IMR-90 (cell line): ENCODE results near the gene EIF4G2. TPM values are rescaled to one million over a fixed set of nuclear protein-coding genes. Genes with fewer than 3 reads are reported as not detected.

Experiments used
- ATAC-seq: fragments of 200-7000 bp; cut with Tn5 transposase; 2 replicates; pipeline ENCODE4 v1.9.1; 2020; ENCODE audit warnings: low read depth, mild to moderate bottlenecking, moderate library complexity
- BruUV-seq: library from RNA; stranded (reverse); fragments of 400-500 nt; replicated peaks from 2 replicates; lab custom pipeline; 2021; lab: Mats Ljungman, UMichigan
- CTCF ChIA-PET: fragments of 300-600 bp; formaldehyde crosslinking; extraction: SDS; loops from one replicate; lab custom pipeline; 2021; ENCODE audit warnings: antibody characterized with exemption; lab: Yijun Ruan, JAX
- POLR2A ChIA-PET: fragments of 300-600 bp; sonication (Branson Sonifier 250); formaldehyde crosslinking; loops from one replicate; lab custom pipeline; 2022; ENCODE audit warnings: antibody characterized with exemption; ENCODE audit not compliant: unreplicated experiment; lab: Charles Lee
- DNase-seq: peaks from one replicate; pipeline ENCODE4 v3.0.0; 2013
- H2AFZ ChIP-seq: replicated peaks from 2 replicates; pipeline ENCODE3; 2013; ENCODE audit warnings: low read length, mild to moderate bottlenecking; ENCODE audit not compliant: poor library complexity
- H2AK5ac ChIP-seq: 2 replicates; pipeline ENCODE4 v1.6.1; 2013; ENCODE audit warnings: low read depth, low read length, inconsistent platforms
- H2AK9ac ChIP-seq: replicated peaks from 2 replicates; pipeline ENCODE3; 2013; ENCODE audit warnings: mild to moderate bottlenecking, low read depth, low read length, moderate library complexity; ENCODE audit not compliant: poor library complexity
- H2BK120ac ChIP-seq: 2 replicates; pipeline ENCODE4 v1.6.1; 2013; ENCODE audit warnings: low read depth, low read length, inconsistent platforms
- H2BK15ac ChIP-seq: 3 replicates; pipeline ENCODE4 v1.6.1; 2013; ENCODE audit warnings: low read depth, low read length, inconsistent platforms
- H2BK20ac ChIP-seq: 2 replicates; pipeline ENCODE4 v1.6.1; 2013; ENCODE audit warnings: low read depth, mild to moderate bottlenecking, inconsistent platforms, low read length, moderate library complexity
- H2BK5ac ChIP-seq: 2 replicates; pipeline ENCODE4 v1.6.1; 2013; ENCODE audit warnings: mild to moderate bottlenecking, low read depth, low read length, inconsistent platforms; ENCODE audit not compliant: poor library complexity, severe bottlenecking
- H3K14ac ChIP-seq: replicated peaks from 2 replicates; pipeline ENCODE4 v1.6.1; 2013; ENCODE audit warnings: low read depth, low read length, inconsistent platforms
- H3K18ac ChIP-seq: 2 replicates; pipeline ENCODE4 v1.6.1; 2013; ENCODE audit warnings: low read depth, low read length, control low read depth
- H3K23ac ChIP-seq: 2 replicates; pipeline ENCODE4 v1.6.1; 2013; ENCODE audit warnings: low read depth, low read length, inconsistent platforms
- H3K27ac ChIP-seq: 2 replicates; pipeline ENCODE4 v1.5.1; 2013; ENCODE audit warnings: mild to moderate bottlenecking, control low read depth, low read length; ENCODE audit not compliant: insufficient read depth
- H3K27me3 ChIP-seq: 2 replicates; pipeline ENCODE4 v1.6.1; 2013; ENCODE audit warnings: low read length; ENCODE audit not compliant: control insufficient read depth, insufficient read depth
- H3K36me3 ChIP-seq: 2 replicates; pipeline ENCODE4 v1.6.1; 2013; ENCODE audit warnings: low read length, mixed read lengths; ENCODE audit not compliant: control insufficient read depth, insufficient read depth
- H3K4ac ChIP-seq: 2 replicates; pipeline ENCODE4 v1.6.1; 2013; ENCODE audit warnings: low read depth, low read length, inconsistent platforms
- H3K4me1 ChIP-seq: 2 replicates; pipeline ENCODE4 v1.6.1; 2013; ENCODE audit warnings: low read length, mixed read lengths; ENCODE audit not compliant: control insufficient read depth, insufficient read depth
- H3K4me2 ChIP-seq: 2 replicates; pipeline ENCODE4 v1.6.1; 2013; ENCODE audit warnings: low read depth, mild to moderate bottlenecking, control low read depth, low read length, moderate library complexity
- H3K4me3 ChIP-seq: 2 replicates; pipeline ENCODE4 v1.5.1; 2013; ENCODE audit warnings: low read depth, mild to moderate bottlenecking, control low read depth, low read length, moderate library complexity; ENCODE audit not compliant: insufficient read depth
- H3K56ac ChIP-seq: 2 replicates; pipeline ENCODE4 v1.6.1; 2013; ENCODE audit warnings: low read length, inconsistent platforms; ENCODE audit not compliant: insufficient read depth; ENCODE audit errors: extremely low read depth
- H3K79me1 ChIP-seq, 2 experiments: 2 replicates each; pipeline ENCODE4 v1.6.1; 2013; ENCODE audit warnings: low read length in 2 of 2, inconsistent platforms in 1 of 2, low read depth in 1 of 2
- H3K9ac ChIP-seq: 2 replicates; pipeline ENCODE4 v1.6.1; 2013; ENCODE audit warnings: low read depth, low read length, control low read depth
- H3K9me1 ChIP-seq: 2 replicates; pipeline ENCODE4 v1.6.1; 2013; ENCODE audit warnings: low read length, inconsistent platforms; ENCODE audit not compliant: insufficient read depth
- H3K9me3 ChIP-seq: 2 replicates; pipeline ENCODE4 v1.6.1; 2013; ENCODE audit warnings: low read length; ENCODE audit not compliant: control insufficient read depth, insufficient read depth
- H4K20me1 ChIP-seq: 2 replicates; pipeline ENCODE4 v1.6.1; 2013; ENCODE audit warnings: low read length, inconsistent platforms; ENCODE audit not compliant: insufficient read depth
- H4K5ac ChIP-seq: 2 replicates; pipeline ENCODE4 v1.6.1; 2013; ENCODE audit warnings: mild to moderate bottlenecking, low read depth, low read length, control low read depth
- H4K8ac ChIP-seq, 2 experiments: 2 replicates each; pipeline ENCODE4 v1.6.1; 2013; ENCODE audit warnings: low read depth in 2 of 2, low read length in 2 of 2, control low read depth in 1 of 2, inconsistent platforms in 1 of 2
- H4K91ac ChIP-seq: 2 replicates; pipeline ENCODE4 v1.6.1; 2013; ENCODE audit warnings: low read depth, low read length, inconsistent platforms; ENCODE audit not compliant: insufficient read depth
- BHLHE40 ChIP-seq: fragments of 150-350 bp; IDR thresholded peaks from 2 replicates; pipeline ENCODE4 v1.6.1; 2016; ENCODE audit warnings: mild to moderate bottlenecking, low read depth, low read length
- CEBPB ChIP-seq: IDR thresholded peaks from 2 replicates; pipeline ENCODE4 v1.6.1; 2012; ENCODE audit warnings: low read depth, low read length, improper control_type of control experiment
- CHD1 ChIP-seq: IDR thresholded peaks from 2 replicates; pipeline ENCODE4 v1.6.1; 2012; ENCODE audit warnings: low read depth, low read length, improper control_type of control experiment
- MAFK ChIP-seq: IDR thresholded peaks from 2 replicates; pipeline ENCODE4 v1.6.1; 2012; ENCODE audit warnings: low read depth, low read length, improper control_type of control experiment
- MAZ ChIP-seq: IDR thresholded peaks from 2 replicates; pipeline ENCODE4 v1.6.1; 2012; ENCODE audit warnings: low read depth, mild to moderate bottlenecking, low read length, improper control_type of control experiment, moderate library complexity, borderline replicate concordance
- NFE2L2 ChIP-seq: fragments of 150-350 bp; IDR thresholded peaks from 2 replicates; pipeline ENCODE4 v1.6.1; 2016; ENCODE audit warnings: low read depth, mild to moderate bottlenecking, low read length
- RCOR1 ChIP-seq: IDR thresholded peaks from 2 replicates; pipeline ENCODE4 v1.6.1; 2012; ENCODE audit warnings: mild to moderate bottlenecking, low read length, improper control_type of control experiment; ENCODE audit not compliant: insufficient replicate concordance
- SMC3 ChIP-seq: fragments of 150-350 bp; IDR thresholded peaks from 2 replicates; pipeline ENCODE4 v1.6.1; 2016; ENCODE audit warnings: low read depth, mild to moderate bottlenecking, antibody characterized with exemption, low read length, moderate library complexity
- dilution Hi-C: fragments of 300-500 bp; cut with HindIII; formaldehyde crosslinking; loops from one replicate; pipeline ENCODE4 v1.14.3; 2018; ENCODE audit warnings: low sequenced_read_pairs; ENCODE audit not compliant: unreplicated experiment
- in situ Hi-C: fragments of 300-500 bp; cut with MboI; formaldehyde crosslinking; loops from 3 replicates; pipeline ENCODE4 v1.14.3; 2019; ENCODE audit warnings: low sequenced_read_pairs, inconsistent platforms, mixed read lengths
- intact Hi-C: fragments of 100-400 bp; cut with micrococcal nuclease; formaldehyde crosslinking; loops from 2 replicates; pipeline ENCODE4 v1.10.0; 2022
- polyA plus RNA-seq, 3 experiments: library from polyadenylated mRNA; depleted of rRNA; stranded (reverse); fragments of >200 nt; gene quantifications; 2 replicates each; pipeline ENCODE4 v1.2.3, GENCODE V29; 2012; ENCODE audit warnings: low replicate concordance in 1 of 3
- total RNA-seq: library from RNA; depleted of rRNA; stranded (reverse); fragments of >200 nt; gene quantifications from 2 replicates; pipeline ENCODE4 v1.2.3, GENCODE V29; 2012

EIF4G2 gene
- total and polyA plus RNA-seq, 2 of the 4 experiments (the other 2 are of a cell fraction), result 492 to 1,216 TPM

- Histone ChIP-seq H3K9me3 (no peaks in the 10 kb centered on the region), H2AK5ac (no peak overlapping the region), H3K14ac (no peak overlapping the region), H3K56ac (no peak overlapping the region), H3K4me3 (no peak overlapping the region), H2BK20ac (no peak overlapping the region), H3K9ac (no peak overlapping the region), H3K18ac (no peak overlapping the region), H3K27me3 (no peaks in the 10 kb centered on the region), H3K4me2 (no peak overlapping the region), H4K8ac (no peak overlapping the region), H2BK5ac (no peak overlapping the region), H4K20me1 (no peaks in the 10 kb centered on the region), H2BK120ac (no peak overlapping the region), H3K23ac (no peak overlapping the region), H3K4me1 (no peaks in the 10 kb centered on the region), H2BK15ac (no peak overlapping the region), H3K4ac (no peak overlapping the region), H3K36me3 (peaks cover 33% of the 10 kb centered on the region), H3K27ac (no peak overlapping the region), H2AFZ (no peak overlapping the region), H2AK9ac (no peak overlapping the region), H4K91ac (no peak overlapping the region), H4K5ac (no peak overlapping the region), H3K79me1 (peaks cover 0 to 2% of the 10 kb centered on the region in 2 experiments; a peak in 1 of 4 replicates), H3K9me1 (no peaks in the 10 kb centered on the region; the same call in 1 of the 2 replicates)
- ChIA-PET CTCF (interaction anchor here (0.8 kb wide), 1 partner anchor 8 kb away, joined by 3 read pairs; no protein-coding TSS in a partner anchor), POLR2A (no interaction called here)
- no TSS peak for BruUV-seq
- intact Hi-C loops (no loop called here), in situ Hi-C loops (no loop called here), dilution Hi-C loops (no loop called here)
- ATAC-seq (no peak), DNase-seq (no peak)
- no peak for TF ChIP-seq CEBPB
- TF ChIP-seq MAZ, result no peak
- no peak for TF ChIP-seq NFE2L2
- no peak for TF ChIP-seq BHLHE40
- TF ChIP-seq CHD1, result no peak
- TF ChIP-seq SMC3, result no peak
- no peak for TF ChIP-seq RCOR1
- TF ChIP-seq MAFK, result no peak
These were observed 46.5 kb downstream of the EIF4G2 start for GRCh38 chr11:10762185-10762584.
